Ishikawa (cell line): ENCODE measurements around the gene PALLD.

Experiments used
- CEBPB ChIP-seq: IDR thresholded peaks from 2 replicates; pipeline ENCODE4 v1.6.1; 2012
- CREB1 ChIP-seq: IDR thresholded peaks from 2 replicates; pipeline ENCODE4 v1.6.1; 2012; ENCODE audit warnings: low read depth
- EGR1 ChIP-seq: IDR thresholded peaks from 2 replicates; pipeline ENCODE4 v1.6.1; 2012
- EP300 ChIP-seq: IDR thresholded peaks from 2 replicates; pipeline ENCODE4 v1.6.1; 2012; ENCODE audit warnings: borderline replicate concordance
- FOXM1 ChIP-seq: IDR thresholded peaks from 2 replicates; pipeline ENCODE4 v1.6.1; 2012; ENCODE audit warnings: low read depth, borderline replicate concordance
- MAX ChIP-seq: IDR thresholded peaks from 2 replicates; pipeline ENCODE4 v1.6.1; 2012
- NFIC ChIP-seq: IDR thresholded peaks from 2 replicates; pipeline ENCODE4 v1.6.1; 2012
- RAD21 ChIP-seq: IDR thresholded peaks from 2 replicates; pipeline ENCODE4 v1.6.1; 2012; ENCODE audit warnings: low read depth
- REST ChIP-seq: IDR thresholded peaks from 2 replicates; pipeline ENCODE4 v1.6.1; 2012; ENCODE audit warnings: low read depth, mild to moderate bottlenecking
- TAF1 ChIP-seq: IDR thresholded peaks from 2 replicates; pipeline ENCODE4 v1.6.1; 2012; ENCODE audit warnings: low read depth, mild to moderate bottlenecking
- TCF12 ChIP-seq: IDR thresholded peaks from 2 replicates; pipeline ENCODE4 v1.6.1; 2012; ENCODE audit warnings: low read depth
- TEAD4 ChIP-seq: IDR thresholded peaks from 2 replicates; pipeline ENCODE4 v1.6.1; 2012
- USF1 ChIP-seq: IDR thresholded peaks from 2 replicates; pipeline ENCODE4 v1.6.1; 2012
- YY1 ChIP-seq: IDR thresholded peaks from 2 replicates; pipeline ENCODE4 v1.6.1; 2012; ENCODE audit warnings: low read depth
- ZBTB7A ChIP-seq: IDR thresholded peaks from 2 replicates; pipeline ENCODE4 v1.6.1; 2012; ENCODE audit warnings: low read depth

The PALLD gene

GRCh38 chr4:168574581-168575295 is 77.9 kb downstream of the PALLD start:
- TF ChIP-seq EP300 (no peak), NFIC (no peak), TAF1 (no peak), YY1 (no peak), REST (no peak), ZBTB7A (no peak), EGR1 (no peak), CREB1 (no peak), USF1 (no peak), TEAD4 (no peak), CEBPB (no peak), MAX (no peak), RAD21 (no peak), FOXM1 (no peak), TCF12 (no peak)

- TF ChIP-seq RAD21 (no peak), TEAD4 (no peak), EP300 (no peak), ZBTB7A (no peak), NFIC (no peak), FOXM1 (no peak), REST (no peak), USF1 (no peak), TAF1 (no peak), YY1 (no peak), CEBPB (no peak)
These were observed 78.6 kb downstream of the PALLD start for GRCh38 chr4:168575473-168575872.

- no peak for TF ChIP-seq TCF12
- TF ChIP-seq FOXM1: no peak
- TF ChIP-seq NFIC: no peak
- no peak for TF ChIP-seq ZBTB7A
- TF ChIP-seq EGR1: no peak
- no peak for TF ChIP-seq CEBPB
- TF ChIP-seq USF1: no peak
- TF ChIP-seq YY1: no peak
- TF ChIP-seq MAX: no peak
- TF ChIP-seq TEAD4: no peak
- no peak for TF ChIP-seq REST
- no peak for TF ChIP-seq RAD21
These were observed 80.8 kb downstream of the PALLD start for GRCh38 chr4:168577624-168578023.

GRCh38 chr4:168580228-168580627 is 83.4 kb downstream of the PALLD start:
- TF ChIP-seq TEAD4 (no peak), CEBPB (no peak), EGR1 (no peak), RAD21 (no peak), EP300 (no peak)
